HT-29 (cell line): ENCODE measurements around the gene FAR1. TPM values are rescaled to one million over a fixed set of nuclear protein-coding genes. Genes with fewer than 3 reads are reported as not detected.

Experiments
- DNase-seq: peaks from one replicate; pipeline ENCODE4 v3.0.0-alpha.2; 2015; ENCODE audit warnings: low spot score
- small RNA-seq: library from RNA; depleted of rRNA; stranded (forward); fragments of <200 nt; gene quantifications from one replicate; pipeline ENCODE3, GENCODE V24; 2014
- total RNA-seq: library from RNA; depleted of rRNA; stranded (reverse); fragments of >200 nt; shearing (Covaris generic); gene quantifications from 2 replicates; pipeline ENCODE4 v1.2.3, GENCODE V29; 2014; rRNA removed

The FAR1 gene
- total RNA-seq, 1 experiment from 2014 or later = 25.9 TPM

DNA sequence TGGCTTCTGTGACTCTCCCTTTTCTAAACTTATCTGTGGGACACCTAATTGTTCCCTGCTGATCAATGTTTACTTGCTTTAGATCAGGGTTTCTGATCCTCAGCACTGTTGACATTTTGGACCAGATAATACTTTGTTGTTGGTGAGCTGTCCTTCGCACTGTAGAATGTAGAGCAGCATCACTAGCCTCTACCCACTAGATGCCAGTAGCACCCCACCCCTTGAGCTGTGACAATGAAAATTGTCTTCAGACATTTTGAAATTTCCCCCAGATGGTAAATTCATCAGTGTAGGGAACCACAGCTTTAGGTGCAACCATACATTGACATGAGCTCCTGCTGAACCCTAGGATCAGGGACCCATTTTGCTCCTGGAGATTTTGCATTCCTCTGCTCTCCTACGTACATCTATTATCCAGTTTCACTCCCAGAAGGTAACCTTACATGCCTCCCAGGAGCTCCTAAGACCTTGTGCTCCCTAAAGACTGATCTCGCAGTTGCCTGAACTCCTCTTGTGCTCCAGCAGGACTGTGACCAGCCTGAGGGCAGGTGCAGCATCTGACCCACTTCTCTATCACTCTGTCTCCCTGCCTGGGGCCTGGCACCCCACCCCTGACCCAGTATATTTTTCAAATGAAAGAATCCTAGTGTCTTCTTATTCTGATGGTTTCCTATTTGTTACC, 107.8 kb downstream of the FAR1 start:
- DNase-seq = peak; percentile 31

DNA sequence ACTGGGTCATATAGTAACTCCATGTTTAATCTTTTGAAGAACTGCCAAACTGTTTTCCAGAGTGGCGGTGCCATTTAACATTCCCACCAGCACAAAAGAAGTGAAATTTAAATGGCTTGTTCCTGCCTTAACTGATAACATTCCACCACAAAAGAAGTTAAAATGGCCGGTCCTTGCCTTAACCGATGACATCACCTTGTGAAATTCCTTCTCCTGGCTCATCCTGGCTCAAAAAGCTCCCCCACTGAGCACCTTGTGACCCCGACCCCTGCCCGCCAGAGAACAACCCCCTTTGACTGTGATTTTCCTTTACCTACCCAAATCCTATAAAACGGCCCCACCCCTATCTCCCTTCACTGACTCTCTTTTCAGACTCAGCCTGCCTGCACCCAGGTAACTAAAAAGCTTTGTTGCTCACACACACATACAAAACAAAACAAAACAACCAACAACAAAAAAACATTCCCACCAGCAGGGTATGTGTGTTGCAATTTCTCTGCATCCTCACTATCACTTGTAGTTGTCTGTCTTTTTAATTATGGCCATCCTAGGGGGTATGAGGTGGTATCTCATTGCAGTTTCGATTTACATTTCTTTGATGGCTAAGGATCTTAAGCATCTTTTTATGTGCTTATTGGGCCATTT, 109.0 kb downstream of the FAR1 start:
- no peak for DNase-seq

DNA sequence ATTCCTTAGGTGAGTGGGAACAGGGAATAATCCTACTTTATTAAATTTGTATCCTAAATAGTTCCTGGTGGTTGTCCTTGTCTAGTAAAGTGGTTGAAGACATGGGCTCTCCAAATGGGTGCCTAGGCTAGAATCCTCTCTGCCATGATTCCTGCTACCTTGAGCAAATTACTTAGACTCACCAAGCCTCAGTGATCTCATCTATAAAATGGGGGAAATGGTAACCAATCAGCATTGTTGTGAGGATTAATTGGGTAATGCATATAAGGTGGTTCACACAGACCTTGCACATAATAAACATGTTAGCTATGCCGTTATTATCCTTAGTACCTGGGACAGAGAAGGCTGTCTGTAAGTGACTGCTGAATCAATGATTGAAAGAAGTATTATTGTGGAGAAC, 109.9 kb downstream of the FAR1 start:
- DNase-seq = no peak

DNA sequence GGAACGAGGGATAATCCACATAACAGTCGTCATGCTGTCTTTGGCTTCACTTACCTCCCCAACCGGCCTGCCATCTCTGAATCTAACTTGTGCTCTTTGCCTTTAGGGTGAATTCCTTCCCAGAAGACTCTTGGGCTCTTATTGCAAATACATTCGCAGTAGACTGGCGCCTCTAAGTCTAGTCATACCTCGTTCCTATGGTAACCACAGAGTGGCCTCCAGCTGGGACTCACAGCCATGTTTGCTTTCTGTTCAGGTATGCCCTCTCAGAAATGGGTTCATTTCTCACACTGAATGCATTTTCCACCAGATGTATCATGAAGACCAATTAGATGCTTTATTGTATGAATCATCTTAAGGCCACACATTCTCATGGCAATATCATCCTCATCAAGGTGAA, 112.7 kb downstream of the FAR1 start:
- no peak for DNase-seq

Small RNAs within 50 kb of the gene (small RNA-seq; reads per million reads assigned to genes)
- gene AC013828.1 (not detected), gene RF00019 (not detected), gene RPL39P26 (not detected)

Other genes starting within 250 kb of the FAR1 start
- gene BTBD10, start 205.4 kb upstream of the FAR1 start, total RNA-seq = 26.0 and 29.8 TPM in 2 replicates
- gene PTH, start 172.7 kb upstream of the FAR1 start, total RNA-seq = not detected in 2 replicates